Embryonic facial prominence (tissue), 1 donor: ENCODE data around the gene SHROOM1.

Experiments
- DNase-seq: peaks from one replicate; pipeline ENCODE4 v3.0.0-alpha.2; 2016; ENCODE audit errors: extremely low spot score

SHROOM1 gene

DNA sequence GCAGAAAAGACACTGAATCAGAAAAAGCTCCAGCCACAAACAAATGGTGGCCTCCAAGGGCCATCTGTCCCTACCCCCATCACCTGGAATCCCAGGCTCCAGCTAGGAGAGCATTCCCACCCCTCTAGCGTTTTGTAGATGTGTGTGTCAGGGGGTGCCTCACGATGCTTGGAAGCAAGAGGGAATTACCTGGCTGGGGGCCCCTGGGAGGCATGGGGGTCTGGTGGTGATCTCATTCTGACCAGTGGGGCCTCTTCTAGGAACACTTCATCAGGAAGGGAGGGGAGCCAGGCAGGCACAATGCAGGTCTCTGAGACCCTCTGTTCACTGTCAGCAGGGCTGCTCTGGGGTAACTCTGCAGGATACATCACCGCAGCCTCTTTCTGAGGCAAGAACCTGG is 6.0 kb downstream of the SHROOM1 start:
- no peak for DNase-seq

DNA sequence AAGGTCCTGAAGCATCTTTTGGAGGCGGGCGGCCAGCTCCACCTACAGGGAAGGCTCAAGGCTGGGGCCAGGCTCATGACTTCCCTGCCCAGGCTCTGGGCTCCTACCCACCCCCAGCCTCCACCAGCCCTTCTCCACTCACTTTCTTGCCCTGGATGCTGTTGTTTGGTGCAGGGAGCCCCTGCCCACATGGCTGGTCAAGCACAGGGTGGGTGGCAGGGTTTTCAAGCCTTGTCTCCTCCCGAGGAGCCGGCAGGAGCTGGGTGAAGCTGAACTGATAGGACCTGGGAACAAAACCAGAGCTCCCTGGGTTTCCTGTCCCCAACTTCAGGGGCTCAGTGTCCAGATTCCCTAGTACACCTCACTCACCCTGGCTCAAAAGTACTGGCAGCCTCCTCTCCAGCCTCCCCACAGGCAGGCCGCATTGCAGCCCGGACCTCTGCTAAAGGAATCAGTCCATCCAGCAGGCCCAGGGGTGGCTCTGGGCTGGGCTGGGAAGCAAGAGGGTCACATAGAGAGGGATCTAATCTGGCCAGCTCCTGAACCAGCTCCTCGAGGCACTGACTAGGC is 6.9 kb downstream of the SHROOM1 start:
- no peak for DNase-seq

DNA sequence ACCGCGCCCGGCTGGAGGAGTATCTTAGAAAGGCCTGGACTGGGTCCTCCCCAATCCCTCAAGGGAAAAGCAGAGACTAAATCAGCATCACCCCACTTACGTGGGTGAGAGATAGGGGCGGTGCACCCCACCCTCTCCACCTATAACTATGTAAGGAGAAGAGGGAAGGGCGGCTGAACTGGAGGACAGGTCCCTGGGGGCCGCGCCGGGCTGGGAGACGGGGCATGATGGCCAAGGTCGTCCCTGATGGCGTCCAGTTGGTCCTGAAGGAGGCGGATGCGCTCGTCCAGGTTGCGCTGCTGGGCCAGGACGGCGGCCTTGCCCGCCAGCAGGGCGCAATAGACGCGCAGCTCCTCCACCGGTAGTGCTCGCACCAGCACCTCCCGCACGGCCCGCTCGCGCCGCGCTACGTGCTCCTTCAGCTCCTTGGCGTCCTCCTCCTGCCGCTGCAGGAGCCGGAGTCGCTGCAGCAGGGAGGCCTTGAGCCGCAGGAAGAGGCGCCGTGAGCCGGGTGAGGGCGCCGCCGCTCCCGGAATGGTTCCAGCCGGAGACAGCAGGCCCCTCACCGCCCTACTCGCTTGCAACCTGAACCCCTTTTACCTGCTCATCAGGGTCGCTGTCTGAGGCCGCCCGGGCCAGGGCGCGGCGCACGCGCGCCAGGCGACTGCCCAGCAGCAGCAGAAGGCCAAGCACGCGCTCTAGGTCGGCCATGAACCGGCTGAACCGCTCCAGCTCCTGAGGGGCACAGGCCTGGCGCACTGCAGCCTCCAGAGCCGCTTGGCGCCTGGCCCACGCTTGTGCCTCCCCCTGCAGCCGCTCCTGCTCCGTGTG is 7.6 kb downstream of the SHROOM1 start:
- DNase-seq = no peak

DNA sequence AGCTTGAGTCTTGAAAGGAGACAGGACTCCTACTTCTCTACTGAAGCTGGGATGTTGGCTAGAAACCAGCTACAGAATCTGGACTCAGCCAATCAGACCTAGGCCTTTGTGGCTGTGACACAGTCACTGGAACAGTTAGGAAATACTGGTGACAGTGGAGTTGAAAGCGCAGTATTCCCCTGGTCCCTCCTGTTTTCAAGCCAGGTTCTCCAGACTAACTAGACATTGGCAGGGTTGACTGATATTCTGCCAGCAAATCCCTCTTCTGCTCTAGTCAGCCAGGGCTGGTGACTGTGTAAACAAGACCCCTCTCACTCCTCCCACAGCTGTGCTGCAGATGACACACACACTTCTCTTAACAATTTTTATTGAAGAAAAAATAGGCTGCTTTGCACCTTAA is 8.7 kb downstream of the SHROOM1 start:
- DNase-seq = no peak

DNA sequence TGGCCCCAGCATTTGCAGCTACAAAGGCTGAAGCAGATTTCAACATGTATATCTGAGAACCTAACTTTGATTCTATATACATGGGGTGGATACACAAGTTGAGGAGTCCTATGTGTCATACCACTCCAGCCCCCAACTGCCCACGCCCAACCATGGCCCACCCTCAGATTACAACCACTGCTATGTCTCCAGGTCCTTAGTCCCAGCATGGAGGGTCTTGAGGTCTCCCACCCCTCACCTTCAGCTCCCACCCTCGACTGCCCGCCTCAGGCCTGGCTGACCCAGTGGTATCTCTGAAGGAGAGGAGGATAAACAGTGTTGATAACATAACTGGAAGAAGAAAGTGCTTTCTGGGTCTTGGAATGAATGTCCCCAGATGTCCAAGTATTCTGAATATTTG is 9.1 kb downstream of the SHROOM1 start:
- DNase-seq = no peak

DNA sequence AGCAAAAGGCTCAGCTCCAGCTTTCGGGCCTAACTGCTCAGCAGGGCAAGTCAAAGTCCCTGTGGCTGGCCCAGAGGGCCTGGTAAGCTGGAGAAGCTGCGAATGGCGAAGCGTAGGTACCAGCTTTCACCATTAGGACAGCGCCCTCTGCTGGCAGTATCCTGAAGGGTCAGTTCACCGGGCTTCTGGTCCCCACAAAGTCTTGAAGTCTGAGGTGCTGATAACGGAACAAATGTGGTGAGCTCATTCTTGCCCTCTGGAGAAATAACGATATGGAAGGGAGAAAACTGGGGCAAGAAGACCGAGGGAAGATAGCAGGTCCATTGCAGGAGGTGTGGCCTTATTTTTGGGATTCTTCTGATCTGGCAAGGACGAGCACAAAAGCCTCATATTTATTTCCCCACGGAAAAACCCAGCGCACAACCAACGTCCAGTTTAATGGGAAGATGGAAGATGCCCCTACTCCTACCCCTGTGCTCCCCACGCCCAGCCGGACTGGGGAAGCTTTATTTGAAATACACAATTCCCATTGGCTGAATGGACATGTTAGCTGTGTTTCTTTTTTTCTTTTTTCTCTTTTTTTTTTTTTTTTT is 10.2 kb downstream of the SHROOM1 start:
- DNase-seq = peak; percentile 57

DNA sequence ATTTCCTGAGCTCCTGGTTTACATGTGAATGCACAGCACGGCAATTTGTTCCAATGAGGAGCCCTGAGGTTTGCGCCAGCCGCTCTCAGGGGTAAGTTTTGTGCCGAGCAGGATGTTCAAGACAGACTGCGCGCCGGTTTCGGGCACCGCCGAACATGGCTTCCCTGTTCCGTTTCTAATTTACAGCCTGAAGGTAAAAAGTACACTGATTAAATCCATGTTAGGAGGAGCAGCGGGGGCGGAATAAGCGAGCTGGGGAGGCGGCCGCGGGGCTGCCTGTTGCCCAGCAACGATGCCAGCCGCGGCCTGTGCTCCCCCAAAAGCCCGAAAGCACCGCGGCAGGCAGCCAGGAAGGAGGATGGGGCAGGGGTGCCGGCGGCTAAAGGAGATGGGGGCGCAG is 11.0 kb downstream of the SHROOM1 start:
- DNase-seq = no peak

DNA sequence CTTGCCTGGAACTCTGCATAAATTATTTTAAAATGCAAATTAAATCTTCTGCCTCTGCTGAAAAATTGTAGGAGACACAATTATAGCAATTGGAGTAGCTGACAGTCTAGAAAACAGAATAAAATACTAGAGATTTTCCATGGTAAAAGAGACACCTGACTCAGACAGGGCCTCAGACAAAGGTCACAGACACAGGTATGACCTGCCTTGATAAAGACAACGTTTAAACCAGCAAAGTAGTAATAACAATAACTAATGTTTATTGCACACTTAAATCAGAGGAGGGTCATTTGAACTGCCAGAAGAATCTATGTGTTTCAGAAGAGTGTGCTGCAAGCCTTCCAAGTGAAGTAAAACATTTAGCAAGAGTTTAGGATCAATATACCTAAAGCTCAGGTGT is 13.4 kb downstream of the SHROOM1 start:
- DNase-seq = no peak

DNA sequence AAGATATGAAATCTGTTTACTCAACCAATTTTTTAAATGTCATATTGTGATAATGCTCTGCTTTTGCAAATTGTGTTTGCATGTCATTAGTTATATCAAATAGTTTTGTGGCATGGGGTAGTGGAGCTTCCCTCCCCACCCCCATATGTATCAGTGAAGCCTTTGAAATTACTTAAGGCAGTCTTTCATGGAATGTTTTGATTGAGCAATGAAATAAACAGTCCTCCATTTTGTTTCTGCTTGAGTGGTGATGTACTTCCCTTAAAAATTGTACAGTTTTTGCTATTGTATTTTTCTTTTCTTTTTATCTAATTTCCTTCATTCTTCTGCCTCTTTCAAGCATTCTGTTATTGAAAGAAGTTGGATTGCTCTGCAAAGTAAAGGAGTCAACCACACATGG is 13.9 kb downstream of the SHROOM1 start:
- DNase-seq = no peak

DNA sequence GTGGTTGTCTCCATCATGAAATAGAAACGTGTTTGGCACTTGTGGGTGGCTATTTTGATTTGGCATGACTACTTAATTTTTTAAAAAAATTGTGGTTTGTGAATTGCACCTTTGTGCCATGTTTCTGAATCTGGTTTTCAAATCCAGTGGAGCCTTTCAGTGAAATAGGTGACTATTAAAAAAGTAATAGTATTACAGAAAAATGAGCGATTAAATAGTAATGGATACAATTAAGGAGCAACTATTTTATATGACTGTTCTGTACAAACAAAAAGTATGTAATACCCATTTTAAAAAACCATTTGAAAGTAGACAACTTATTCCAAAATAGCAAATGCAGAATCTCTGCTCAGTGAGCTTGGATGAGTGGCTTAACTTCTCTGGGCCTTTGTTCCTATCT is 14.4 kb downstream of the SHROOM1 start:
- no peak for DNase-seq

DNA sequence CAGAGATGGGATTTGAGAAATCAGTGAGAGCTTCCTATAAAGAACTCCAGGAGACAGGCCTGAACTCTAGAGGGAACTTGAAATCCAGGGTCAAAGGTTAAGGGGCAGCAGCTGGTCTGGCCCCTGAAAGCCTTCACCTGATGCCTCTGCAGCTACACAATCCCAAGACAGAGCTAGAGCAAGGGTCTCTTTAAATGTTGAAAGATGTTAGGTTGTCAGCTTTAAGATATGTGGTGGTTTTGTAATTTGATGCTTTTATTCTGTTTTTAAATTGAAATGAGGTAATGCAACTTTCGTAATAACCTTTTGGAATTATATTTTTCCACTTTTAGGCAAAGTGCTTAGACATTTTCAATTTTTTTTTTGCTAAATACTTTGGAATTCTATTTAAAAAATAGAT is 15.0 kb downstream of the SHROOM1 start:
- no peak for DNase-seq

DNA sequence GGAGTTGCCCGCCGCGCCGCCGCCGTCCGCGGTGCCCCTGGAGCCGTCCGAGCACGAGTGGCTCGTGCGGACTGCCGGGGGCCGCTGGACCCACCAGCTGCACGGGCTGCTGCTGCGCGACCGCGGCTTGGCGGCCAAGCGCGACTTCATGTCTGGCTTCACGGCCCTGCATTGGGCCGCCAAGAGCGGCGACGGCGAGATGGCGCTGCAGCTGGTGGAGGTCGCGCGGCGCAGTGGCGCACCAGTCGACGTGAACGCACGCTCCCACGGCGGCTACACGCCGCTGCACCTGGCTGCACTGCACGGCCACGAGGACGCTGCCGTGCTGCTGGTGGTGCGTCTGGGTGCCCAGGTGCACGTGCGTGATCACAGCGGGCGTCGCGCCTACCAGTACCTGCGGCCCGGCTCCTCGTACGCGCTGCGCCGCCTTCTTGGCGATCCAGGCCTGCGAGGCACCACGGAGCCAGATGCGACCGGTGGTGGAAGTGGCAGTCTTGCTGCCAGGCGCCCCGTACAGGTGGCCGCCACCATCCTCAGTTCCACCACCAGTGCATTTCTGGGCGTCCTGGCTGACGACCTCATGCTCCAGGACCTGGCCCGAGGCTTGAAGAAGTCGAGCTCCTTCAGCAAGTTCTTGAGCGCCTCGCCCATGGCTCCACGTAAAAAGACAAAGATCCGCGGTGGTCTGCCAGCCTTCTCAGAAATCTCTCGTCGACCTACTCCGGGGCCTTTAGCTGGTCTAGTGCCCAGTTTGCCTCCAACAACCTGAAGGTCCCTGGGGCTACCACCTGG is 15.7 kb downstream of the SHROOM1 start:
- no peak for DNase-seq

DNA sequence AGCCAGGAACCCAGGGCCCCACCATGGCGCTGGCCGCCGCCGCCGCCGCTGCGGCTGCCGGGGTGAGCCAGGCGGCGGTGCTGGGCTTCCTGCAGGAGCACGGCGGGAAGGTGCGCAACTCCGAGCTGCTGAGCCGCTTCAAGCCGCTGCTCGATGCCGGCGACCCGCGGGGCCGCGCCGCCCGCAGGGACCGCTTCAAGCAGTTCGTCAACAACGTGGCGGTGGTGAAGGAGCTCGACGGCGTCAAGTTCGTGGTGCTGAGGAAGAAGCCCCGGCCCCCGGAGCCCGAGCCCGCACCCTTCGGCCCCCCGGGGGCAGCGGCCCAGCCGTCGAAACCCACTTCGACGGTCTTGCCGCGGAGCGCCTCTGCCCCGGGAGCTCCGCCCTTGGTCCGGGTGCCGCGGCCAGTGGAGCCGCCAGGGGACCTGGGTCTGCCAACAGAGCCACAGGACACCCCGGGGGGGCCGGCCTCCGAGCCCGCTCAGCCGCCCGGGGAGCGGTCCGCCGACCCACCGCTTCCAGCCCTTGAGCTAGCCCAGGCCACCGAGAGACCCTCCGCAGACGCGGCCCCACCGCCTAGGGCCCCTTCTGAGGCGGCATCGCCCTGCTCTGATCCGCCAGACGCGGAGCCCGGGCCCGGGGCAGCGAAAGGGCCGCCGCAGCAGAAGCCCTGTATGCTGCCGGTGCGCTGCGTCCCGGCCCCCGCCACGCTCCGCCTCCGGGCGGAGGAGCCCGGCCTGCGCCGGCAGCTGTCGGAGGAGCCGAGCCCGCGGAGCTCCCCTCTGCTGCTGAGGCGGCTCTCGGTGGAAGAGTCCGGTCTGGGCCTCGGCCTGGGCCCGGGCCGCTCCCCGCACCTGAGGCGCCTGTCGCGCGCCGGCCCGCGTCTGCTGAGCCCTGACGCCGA is 16.6 kb downstream of the SHROOM1 start:
- no peak for DNase-seq

DNA sequence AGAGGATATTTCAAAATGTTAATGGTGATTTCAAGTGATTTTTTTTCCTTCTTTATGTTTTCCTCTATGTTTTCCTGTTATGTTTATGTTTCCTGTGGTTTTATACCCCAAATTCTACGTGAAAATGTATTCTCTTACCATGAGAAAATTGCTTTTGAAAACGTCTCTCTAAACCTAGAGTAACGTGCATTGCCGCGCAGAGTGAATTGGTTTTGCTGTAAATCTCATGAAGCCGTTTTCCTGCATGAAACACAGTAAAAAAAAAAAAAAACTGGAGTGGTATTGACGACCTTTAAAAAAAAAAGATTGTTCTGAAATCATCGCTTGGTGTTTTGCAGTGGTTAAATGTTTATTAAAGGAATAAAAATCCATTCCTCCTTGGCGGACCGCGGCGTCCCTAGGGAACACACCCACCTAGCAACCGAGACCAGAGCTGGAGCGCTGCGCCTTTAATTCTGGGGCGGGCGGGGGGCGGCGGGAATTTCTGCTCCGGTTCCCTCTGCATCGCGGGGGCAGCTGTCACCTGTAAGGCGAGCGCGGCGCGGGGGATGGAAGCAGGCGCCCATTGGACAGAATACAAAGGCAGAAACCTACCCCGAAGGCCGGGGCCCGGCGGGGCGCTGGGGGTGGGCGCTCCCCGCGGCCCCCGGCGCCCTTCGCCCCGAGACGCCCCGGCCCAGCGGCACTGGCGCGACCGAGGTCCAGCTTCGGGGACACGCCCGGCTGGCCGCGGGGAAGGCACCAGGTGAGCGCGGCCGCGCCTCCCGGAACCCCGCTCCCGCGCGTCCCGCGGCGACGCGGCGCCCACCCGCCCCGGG is 17.5 kb downstream of the SHROOM1 start, which contains the start of gene SOWAHA:
TSS of gene SOWAHA (plus strand) at position 522 of the 818 bp plus-strand sequence. CDS start 320 bp downstream, outside the sequence.
- no peak for DNase-seq

DNA sequence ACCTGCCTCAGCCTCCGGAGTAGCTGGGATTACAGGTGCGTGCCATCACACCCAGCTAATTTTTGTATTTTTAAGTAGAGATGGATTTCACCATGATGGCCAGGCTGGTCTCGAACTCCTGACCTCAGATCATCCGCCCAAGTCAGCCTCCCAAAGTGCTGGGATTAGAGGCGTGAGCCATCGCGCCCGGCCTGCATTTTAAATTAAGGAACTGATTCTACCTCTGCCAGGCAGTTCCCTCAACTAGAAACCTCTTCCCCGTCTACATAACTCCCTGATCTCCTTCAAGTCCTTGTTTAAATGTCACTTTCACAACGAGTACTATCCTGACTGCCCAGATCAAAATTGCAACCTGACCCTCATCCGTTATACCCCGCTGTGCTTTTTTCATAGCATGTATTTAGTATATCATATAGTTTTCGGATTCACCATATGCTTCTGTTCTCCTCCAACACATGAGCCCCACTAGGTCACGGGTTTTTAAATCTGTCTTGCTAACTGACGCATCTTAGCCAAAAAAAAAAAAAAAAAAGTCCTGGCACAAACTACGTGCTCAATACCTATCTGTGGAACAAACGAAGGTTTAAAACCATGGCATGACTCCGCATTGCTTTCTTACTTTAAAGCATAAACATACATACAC is 18.2 kb downstream of the SHROOM1 start:
- DNase-seq = no peak

DNA sequence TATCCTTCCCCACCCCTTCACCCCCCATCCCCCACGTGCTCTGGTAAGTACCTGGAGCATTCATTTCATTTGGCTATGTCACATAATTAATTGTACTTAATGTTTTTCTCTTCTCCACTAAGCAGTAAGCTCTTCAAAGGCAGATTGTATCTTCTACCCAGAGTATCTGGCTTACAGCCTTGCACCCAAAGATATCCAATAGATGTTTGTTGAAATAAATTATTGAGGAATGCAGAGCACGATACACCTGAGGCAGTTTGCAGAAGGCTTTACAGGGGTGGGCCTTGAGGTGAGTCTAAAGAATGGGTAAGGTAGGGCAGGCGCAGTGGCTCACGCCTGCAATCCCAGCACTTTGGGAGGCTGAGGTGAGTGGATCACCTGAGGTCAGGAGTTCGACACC is 19.8 kb downstream of the SHROOM1 start:
- DNase-seq = no peak

DNA sequence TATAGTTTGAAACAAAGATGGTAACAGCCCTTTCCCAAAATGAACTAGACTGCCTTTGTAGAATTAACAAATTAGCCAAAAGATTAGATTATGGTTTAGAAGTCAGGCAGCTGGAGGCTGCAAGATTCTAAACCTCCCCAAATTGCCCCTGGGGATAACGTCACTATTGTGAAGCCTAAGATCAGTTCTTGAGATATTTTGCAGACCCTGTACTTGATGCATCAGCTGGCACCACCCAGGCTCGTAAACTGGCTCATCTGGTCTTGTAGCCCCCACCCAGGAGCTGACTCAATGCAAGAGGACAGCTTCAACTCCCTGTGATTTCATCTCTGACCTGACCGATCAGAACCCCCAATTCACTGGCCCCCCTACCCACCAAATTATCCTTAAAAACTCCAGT is 21.6 kb downstream of the SHROOM1 start:
- DNase-seq = no peak

DNA sequence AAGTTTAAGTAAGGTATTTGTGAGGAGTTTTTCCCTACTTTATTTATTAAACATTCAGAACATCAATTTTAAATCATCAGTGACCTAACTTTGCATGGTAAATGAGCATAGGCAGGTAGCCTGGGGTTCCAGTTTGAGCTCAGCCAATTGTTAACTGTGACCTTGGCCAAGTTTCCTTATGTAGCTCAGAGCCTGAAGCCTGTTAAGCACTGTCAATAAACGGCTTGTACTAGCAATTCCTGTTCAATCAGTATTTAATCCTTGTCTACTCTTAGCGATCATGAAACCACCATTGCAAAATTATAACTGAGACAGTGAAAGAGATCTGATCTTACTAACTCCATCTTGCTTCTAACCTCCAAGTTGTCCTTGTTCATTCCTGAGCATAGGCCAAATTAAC is 22.0 kb downstream of the SHROOM1 start:
- no peak for DNase-seq

DNA sequence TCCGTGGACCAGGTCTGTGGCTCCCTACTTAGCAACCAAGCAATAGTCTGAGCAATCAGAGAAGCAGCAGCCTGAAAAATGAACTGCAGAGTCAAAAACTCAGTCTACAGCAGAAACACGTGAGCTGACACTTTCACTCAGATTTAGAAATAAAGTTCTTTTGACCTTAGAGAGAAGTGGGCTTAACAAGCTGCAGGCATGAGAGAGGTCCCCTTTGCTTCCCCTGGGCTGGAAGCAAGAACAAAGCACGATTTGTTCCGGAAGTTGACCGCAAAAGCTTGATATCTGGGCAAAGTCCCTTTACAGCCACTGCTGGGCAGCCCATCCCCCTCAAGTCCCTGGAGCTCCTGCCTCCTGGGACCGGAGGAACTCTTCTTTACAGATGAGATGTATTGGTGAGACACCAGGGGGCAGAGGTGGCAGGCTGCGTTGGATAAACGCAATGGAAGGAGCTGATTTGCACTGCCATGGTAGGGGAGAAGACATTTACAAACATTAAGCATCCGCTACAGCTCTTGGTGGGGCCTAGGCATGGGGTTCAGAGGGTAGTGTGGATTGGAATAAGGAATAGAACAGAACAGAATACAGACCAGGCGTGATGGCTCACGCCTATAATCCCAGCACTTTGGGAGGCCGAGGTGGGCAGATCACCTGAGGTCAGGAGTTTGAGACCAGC is 23.1 kb downstream of the SHROOM1 start:
- DNase-seq = no peak
